ENCODE measurements around the gene AGBL5.
"Not testable (repeated sequence)": the region's sequence is repeated elsewhere in the genome, so short reads cannot be mapped to it uniquely, and the experiment has no call there.

The AGBL5 gene

GRCh38 chr2:27053321-27053720 is 1.9 kb downstream of the AGBL5 start:
- DNase-seq = no peak

GRCh38 chr2:27053776-27054175 is 2.3 kb downstream of the AGBL5 start:
- DNase-seq = no peak

- no peak for DNase-seq
Observed at GRCh38 chr2:27054721-27055120, 3.3 kb downstream of the AGBL5 start.

GRCh38 chr2:27057184-27057583 is 5.7 kb downstream of the AGBL5 start:
- DNase-seq = no peak

GRCh38 chr2:27058210-27058609 is 6.7 kb downstream of the AGBL5 start:
- DNase-seq = no peak

- DNase-seq = no peak
Observed at GRCh38 chr2:27059141-27059820, 7.8 kb downstream of the AGBL5 start.

GRCh38 chr2:27060323-27060722 is 8.9 kb downstream of the AGBL5 start:
- no peak for DNase-seq

- no peak for DNase-seq
Observed at GRCh38 chr2:27065128-27065527, 13.7 kb downstream of the AGBL5 start.

- DNase-seq = no peak
Observed at GRCh38 chr2:27067385-27067784, 15.9 kb downstream of the AGBL5 start.

GRCh38 chr2:27069436-27069835 is 18.0 kb downstream of the AGBL5 start:
- DNase-seq = no peak

GRCh38 chr2:27069961-27070618 is 18.6 kb downstream of the AGBL5 start:
- no peak for DNase-seq

- DNase-seq = no peak
Observed at GRCh38 chr2:27070653-27071276, 19.3 kb downstream of the AGBL5 start.

GRCh38 chr2:27071277-27071989 is 20.0 kb downstream of the AGBL5 start, which contains the start of gene OST4:
Gene OST4, minus strand, starts transcription at chr2:27071654.
- DNase-seq = peak; percentile 38 to 96 (median 90)

- DNase-seq = peak in 9 of 14 donors; percentile 25 to 61 (median 49)
Observed at GRCh38 chr2:27071990-27072830, 20.7 kb downstream of the AGBL5 start.

GRCh38 chr2:27072920-27073319 is 21.5 kb downstream of the AGBL5 start:
- no peak for DNase-seq

GRCh38 chr2:27073782-27074181 is 22.3 kb downstream of the AGBL5 start:
- DNase-seq = no peak

- peak in 1 of 14 donors; percentile 33 for DNase-seq
Observed at GRCh38 chr2:27074738-27075565, 23.5 kb downstream of the AGBL5 start.

GRCh38 chr2:27075566-27075871 is 24.1 kb downstream of the AGBL5 start:
- not testable (repeated sequence) for DNase-seq

GRCh38 chr2:27076323-27076722 is 24.9 kb downstream of the AGBL5 start:
- DNase-seq = no peak

GRCh38 chr2:27077231-27077630 is 25.8 kb downstream of the AGBL5 start:
- DNase-seq = no peak

Data from C1 segment of cervical spinal cord (tissue), 14 donors.